Liver (tissue), 9 donors: ENCODE results near the gene RBM20. TPM values are rescaled to one million over a fixed set of nuclear protein-coding genes. Genes with fewer than 3 reads are reported as not detected.

Experiments used
- DNase-seq: peaks from one replicate; pipeline ENCODE4 v3.0.0-alpha.2; 2017; ENCODE audit warnings: low spot score
- H3K27ac ChIP-seq, 2 donors: one replicate each; pipeline ENCODE4 v1.7.0; 2013; ENCODE audit warnings: inconsistent platforms in 2 of 2, low read length in 2 of 2, control low read depth in 1 of 2, low read depth in 1 of 2, mild to moderate bottlenecking in 1 of 2
- H3K27me3 ChIP-seq, 4 donors: one replicate each; pipeline versions ENCODE4 v1.6.1 to v1.7.0; 2013; ENCODE audit warnings: low read length in 3 of 4, inconsistent platforms in 1 of 4, mild to moderate bottlenecking in 1 of 4, moderate library complexity in 1 of 4; ENCODE audit not compliant: control insufficient read depth in 4 of 4, insufficient read depth in 4 of 4
- H3K36me3 ChIP-seq, 4 donors: one replicate each; pipeline versions ENCODE4 v1.6.1 to v1.7.0; 2013; ENCODE audit warnings: low read length in 3 of 4, mild to moderate bottlenecking in 3 of 4, low read depth in 1 of 4, moderate library complexity in 1 of 4; ENCODE audit not compliant: control insufficient read depth in 4 of 4, insufficient read depth in 3 of 4
- H3K4me1 ChIP-seq, 4 donors: one replicate each; pipeline versions ENCODE4 v1.6.1 to v1.7.0; 2013; ENCODE audit warnings: low read length in 3 of 4, mild to moderate bottlenecking in 3 of 4, moderate library complexity in 1 of 4; ENCODE audit not compliant: control insufficient read depth in 4 of 4, insufficient read depth in 4 of 4
- H3K4me3 ChIP-seq, 3 donors: one replicate each; pipeline versions ENCODE4 v1.6.1 to v1.7.0; 2013; ENCODE audit warnings: low read length in 3 of 3, control low read depth in 1 of 3, low read depth in 1 of 3, mild to moderate bottlenecking in 1 of 3
- H3K9ac ChIP-seq, 2 donors: one replicate each; pipeline ENCODE4 v1.7.0; 2013; ENCODE audit warnings: low read length in 2 of 2, mild to moderate bottlenecking in 2 of 2, moderate library complexity in 2 of 2, control low read depth in 1 of 2, low read depth in 1 of 2
- H3K9me3 ChIP-seq, 4 donors: one replicate each; pipeline versions ENCODE4 v1.6.1 to v1.7.0; 2013; ENCODE audit warnings: low read length in 3 of 4; ENCODE audit not compliant: control insufficient read depth in 4 of 4
- EGR1 ChIP-seq, 2 donors: IDR thresholded peaks; 2 replicates each; pipeline ENCODE4 v1.6.1; 2016 to 2018; ENCODE audit warnings: antibody characterized with exemption in 2 of 2, low read depth in 2 of 2
- FOXA1 ChIP-seq: IDR thresholded peaks from 2 replicates; pipeline ENCODE4 v1.6.1; 2016; ENCODE audit warnings: antibody characterized with exemption
- FOXA2 ChIP-seq: IDR thresholded peaks from 2 replicates; pipeline ENCODE4 v1.6.1; 2016; ENCODE audit warnings: antibody characterized with exemption
- GABPA ChIP-seq, 2 donors: IDR thresholded peaks in 1 of 2; conservative IDR thresholded peaks in 1 of 2; 2 replicates each; pipeline ENCODE4 v1.6.1; 2016; ENCODE audit warnings: antibody characterized with exemption in 2 of 2, mild to moderate bottlenecking in 1 of 2, moderate library complexity in 1 of 2
- HNF4A ChIP-seq, 2 donors: conservative IDR thresholded peaks; 2 replicates each; pipeline ENCODE4 v1.6.1; 2016; ENCODE audit warnings: antibody characterized with exemption in 2 of 2, mild to moderate bottlenecking in 2 of 2
- HNF4G ChIP-seq: IDR thresholded peaks from 2 replicates; pipeline ENCODE4 v1.6.1; 2016; ENCODE audit warnings: antibody characterized with exemption
- JUND ChIP-seq, 2 donors: IDR thresholded peaks; 2 replicates each; pipeline ENCODE4 v1.6.1; 2016; ENCODE audit warnings: antibody characterized with exemption in 2 of 2
- NR2F2 ChIP-seq: IDR thresholded peaks from 2 replicates; pipeline ENCODE4 v1.6.1; 2016; ENCODE audit warnings: antibody characterized with exemption
- RAD21 ChIP-seq, 2 donors: IDR thresholded peaks; 2 replicates each; pipeline ENCODE4 v1.6.1; 2016; ENCODE audit warnings: antibody characterized with exemption in 2 of 2, mild to moderate bottlenecking in 2 of 2
- RXRA ChIP-seq, 2 donors: IDR thresholded peaks; 2 replicates each; pipeline ENCODE4 v1.6.1; 2017 to 2018; ENCODE audit warnings: antibody characterized with exemption in 2 of 2, mild to moderate bottlenecking in 1 of 2
- SP1 ChIP-seq: IDR thresholded peaks from 2 replicates; pipeline ENCODE4 v1.6.1; 2018; ENCODE audit warnings: antibody characterized with exemption, mild to moderate bottlenecking
- TAF1 ChIP-seq: conservative IDR thresholded peaks from 2 replicates; pipeline ENCODE4 v1.6.1; 2016; ENCODE audit warnings: antibody characterized with exemption, mild to moderate bottlenecking
- YY1 ChIP-seq: IDR thresholded peaks from 2 replicates; pipeline ENCODE4 v1.6.1; 2016; ENCODE audit warnings: antibody characterized with exemption, mild to moderate bottlenecking
- whole genome bisulfite sequencing: extraction: QIAGEN DNeasy Blood & Tissue Kit; methylation state at CpG from one replicate; pipeline ENCODE4 v1.1.7; 2013; 5-methylcytosine and 5-hydroxymethylcytosine counted together
- polyA plus RNA-seq, 2 donors: library from polyadenylated mRNA; stranded (reverse) in 1 of 2; unstranded in 1 of 2; fragments of 200-250 nt in 1 of 2; fragments of >200 nt in 1 of 2; fragmentation: Nextera tagmentation in 1 of 2; extraction: Ambion mirVana in 1 of 2; gene quantifications; one replicate each; pipeline versions ENCODE4 v1.2.1 to v1.2.3, GENCODE V29; 2013 to 2015
- total RNA-seq, 2 donors: library from RNA; depleted of rRNA; stranded (reverse); fragments of >200 nt; gene quantifications; one replicate each; pipeline ENCODE4 v1.2.3, GENCODE V29; 2014
- TF ChIP-seq, protein P1 (sequence below): IDR thresholded peaks from 2 replicates; pipeline ENCODE4 v1.6.1; 2016; ENCODE audit warnings: antibody characterized with exemption, mild to moderate bottlenecking
- TF ChIP-seq, protein P2 (sequence below): IDR thresholded peaks from 2 replicates; pipeline ENCODE4 v1.6.1; 2016; ENCODE audit warnings: antibody characterized with exemption
- TF ChIP-seq, protein P3 (sequence below): fragments of 150-350 bp; IDR thresholded peaks from 2 replicates; pipeline ENCODE4 v1.5.1; 2017; ENCODE audit warnings: improper control_type of control experiment, low read depth, low read length; ENCODE audit not compliant: missing input control
- TF ChIP-seq, protein P4 (sequence below): IDR thresholded peaks from 2 replicates; pipeline ENCODE4 v1.6.1; 2016; ENCODE audit warnings: antibody characterized with exemption
- TF ChIP-seq, protein P5 (sequence below): IDR thresholded peaks from 2 replicates; pipeline ENCODE4 v1.6.1; 2016; ENCODE audit warnings: antibody characterized with exemption
- donor health status: healthy.
- donor health status: healthy.
- donor health status: healthy.
- donor health status: healthy.
- donor health status: healthy.

RBM20 gene
- total and polyA plus RNA-seq, 4 donors: 0.03 to 0.08 (median 0.05) TPM; not detected in 1

DNA sequence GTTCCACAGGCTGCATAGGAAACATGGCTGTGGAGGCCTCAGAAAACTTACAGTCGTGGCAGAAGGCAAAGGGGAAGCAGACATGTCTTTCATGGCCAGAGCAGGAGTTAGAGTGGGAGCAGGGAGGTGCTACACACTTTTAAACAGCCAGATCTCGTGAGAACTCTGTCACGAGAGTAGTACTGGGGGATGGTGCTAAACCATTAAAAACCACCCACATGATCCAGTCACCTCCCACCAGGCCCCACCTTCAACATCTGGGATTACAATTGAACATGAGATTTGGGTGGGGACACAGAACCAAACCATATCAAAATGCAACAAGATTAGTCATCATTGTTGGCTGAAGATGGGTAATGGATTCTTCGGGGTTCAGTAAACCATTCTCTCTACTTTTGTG, 162.2 kb downstream of the RBM20 start (continued):
- TF ChIP-seq, protein P1, sequence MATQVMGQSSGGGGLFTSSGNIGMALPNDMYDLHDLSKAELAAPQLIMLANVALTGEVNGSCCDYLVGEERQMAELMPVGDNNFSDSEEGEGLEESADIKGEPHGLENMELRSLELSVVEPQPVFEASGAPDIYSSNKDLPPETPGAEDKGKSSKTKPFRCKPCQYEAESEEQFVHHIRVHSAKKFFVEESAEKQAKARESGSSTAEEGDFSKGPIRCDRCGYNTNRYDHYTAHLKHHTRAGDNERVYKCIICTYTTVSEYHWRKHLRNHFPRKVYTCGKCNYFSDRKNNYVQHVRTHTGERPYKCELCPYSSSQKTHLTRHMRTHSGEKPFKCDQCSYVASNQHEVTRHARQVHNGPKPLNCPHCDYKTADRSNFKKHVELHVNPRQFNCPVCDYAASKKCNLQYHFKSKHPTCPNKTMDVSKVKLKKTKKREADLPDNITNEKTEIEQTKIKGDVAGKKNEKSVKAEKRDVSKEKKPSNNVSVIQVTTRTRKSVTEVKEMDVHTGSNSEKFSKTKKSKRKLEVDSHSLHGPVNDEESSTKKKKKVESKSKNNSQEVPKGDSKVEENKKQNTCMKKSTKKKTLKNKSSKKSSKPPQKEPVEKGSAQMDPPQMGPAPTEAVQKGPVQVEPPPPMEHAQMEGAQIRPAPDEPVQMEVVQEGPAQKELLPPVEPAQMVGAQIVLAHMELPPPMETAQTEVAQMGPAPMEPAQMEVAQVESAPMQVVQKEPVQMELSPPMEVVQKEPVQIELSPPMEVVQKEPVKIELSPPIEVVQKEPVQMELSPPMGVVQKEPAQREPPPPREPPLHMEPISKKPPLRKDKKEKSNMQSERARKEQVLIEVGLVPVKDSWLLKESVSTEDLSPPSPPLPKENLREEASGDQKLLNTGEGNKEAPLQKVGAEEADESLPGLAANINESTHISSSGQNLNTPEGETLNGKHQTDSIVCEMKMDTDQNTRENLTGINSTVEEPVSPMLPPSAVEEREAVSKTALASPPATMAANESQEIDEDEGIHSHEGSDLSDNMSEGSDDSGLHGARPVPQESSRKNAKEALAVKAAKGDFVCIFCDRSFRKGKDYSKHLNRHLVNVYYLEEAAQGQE: no peak
- TF ChIP-seq JUND (IDR thresholded peaks at IDR 0.05) (no peak), YY1 (no peak), EGR1 (IDR thresholded peaks at IDR 0.05; ENCODE audit: low read depth in 2 of 2) (no peak), NR2F2 (no peak), SP1 (no peak), RXRA (IDR thresholded peaks at IDR 0.05) (no peak), RAD21 (IDR thresholded peaks at IDR 0.05) (no peak), HNF4A (conservative IDR thresholded peaks at IDR 0.05) (no peak)

DNA sequence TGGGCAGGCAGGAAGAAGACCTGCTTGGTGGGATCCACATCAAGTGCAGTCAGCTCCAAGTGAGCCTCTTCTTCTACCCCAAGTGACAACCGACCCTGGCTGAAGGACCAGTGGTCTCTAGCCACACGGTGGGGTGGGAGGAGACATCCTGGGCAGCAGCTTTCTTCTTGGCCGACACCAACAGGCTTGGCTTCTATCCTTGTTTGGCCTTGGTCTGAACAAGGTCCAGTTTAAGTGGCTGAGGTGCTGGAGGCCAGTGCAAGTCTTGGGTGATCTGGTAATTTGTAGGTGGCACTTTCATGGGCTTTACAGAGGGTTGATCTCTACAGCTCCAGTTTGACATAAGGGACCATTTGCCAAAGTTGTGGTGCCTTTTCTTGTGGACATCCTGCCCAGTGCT, 164.0 kb downstream of the RBM20 start:
- Histone ChIP-seq H3K36me3 (no peaks in the 10 kb centered on the region), H3K4me3 (no peak overlapping the region), H3K9ac (no peak overlapping the region), H3K9me3 (no peaks in the 10 kb centered on the region), H3K27ac (no peak overlapping the region), H3K27me3 (no peaks in the 10 kb centered on the region), H3K4me1 (peaks cover 1 to 9% (median 4%) of the 10 kb centered on the region in 4 donors)
- no peak for DNase-seq
- TF ChIP-seq, protein P2, sequence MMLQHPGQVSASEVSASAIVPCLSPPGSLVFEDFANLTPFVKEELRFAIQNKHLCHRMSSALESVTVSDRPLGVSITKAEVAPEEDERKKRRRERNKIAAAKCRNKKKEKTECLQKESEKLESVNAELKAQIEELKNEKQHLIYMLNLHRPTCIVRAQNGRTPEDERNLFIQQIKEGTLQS: no peak
- no peak for TF ChIP-seq NR2F2
- TF ChIP-seq EGR1 (IDR thresholded peaks at IDR 0.05; ENCODE audit: low read depth in 2 of 2): no peak
- WGBS: 70% methylated on average over 3 of the region's 3 CpGs

DNA sequence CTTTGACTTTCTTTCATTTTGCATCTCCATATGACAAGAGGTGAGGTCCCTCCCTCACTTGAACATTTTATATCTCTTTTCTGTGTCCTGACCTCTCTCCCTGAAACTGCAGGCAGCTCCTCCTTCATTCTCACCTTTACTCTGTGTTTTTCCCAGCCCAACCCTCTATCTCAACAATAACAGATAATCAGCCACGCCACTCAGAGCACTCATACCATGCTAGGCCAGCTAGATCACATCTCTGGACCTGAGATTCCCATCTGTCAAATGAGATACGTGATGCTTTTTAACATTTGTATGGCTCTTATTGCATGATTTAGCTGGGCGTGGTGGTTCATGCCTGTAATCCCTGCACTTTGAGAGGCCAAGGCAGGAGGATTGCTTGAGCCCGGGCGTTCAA, 164.5 kb downstream of the RBM20 start:
- no peak overlapping the region for H3K9ac ChIP-seq
- H3K27ac ChIP-seq: no peak overlapping the region
- WGBS: 72% methylated on average over 5 of the region's 5 CpGs
- H3K27me3 ChIP-seq: no peaks in the 10 kb centered on the region
- peaks cover 0 to 5% (median 3%) of the 10 kb centered on the region in 4 donors for H3K4me1 ChIP-seq
- no peak overlapping the region for H3K4me3 ChIP-seq
- no peaks in the 10 kb centered on the region for H3K36me3 ChIP-seq
- TF ChIP-seq NR2F2 (no peak), SP1 (no peak), YY1 (no peak), RAD21 (IDR thresholded peaks at IDR 0.05) (no peak), HNF4G (no peak), EGR1 (IDR thresholded peaks at IDR 0.05; ENCODE audit: low read depth in 2 of 2) (no peak), FOXA2 (no peak), RXRA (IDR thresholded peaks at IDR 0.05) (no peak), TAF1 (no peak), FOXA1 (no peak), GABPA (IDR thresholded peaks at IDR 0.05 in 1 of 2, conservative IDR thresholded peaks at IDR 0.05 in 1 of 2) (no peak), JUND (IDR thresholded peaks at IDR 0.05) (no peak), HNF4A (conservative IDR thresholded peaks at IDR 0.05) (no peak)
- TF ChIP-seq, protein P1: no peak
- TF ChIP-seq, protein P2: no peak
- TF ChIP-seq, protein P3, sequence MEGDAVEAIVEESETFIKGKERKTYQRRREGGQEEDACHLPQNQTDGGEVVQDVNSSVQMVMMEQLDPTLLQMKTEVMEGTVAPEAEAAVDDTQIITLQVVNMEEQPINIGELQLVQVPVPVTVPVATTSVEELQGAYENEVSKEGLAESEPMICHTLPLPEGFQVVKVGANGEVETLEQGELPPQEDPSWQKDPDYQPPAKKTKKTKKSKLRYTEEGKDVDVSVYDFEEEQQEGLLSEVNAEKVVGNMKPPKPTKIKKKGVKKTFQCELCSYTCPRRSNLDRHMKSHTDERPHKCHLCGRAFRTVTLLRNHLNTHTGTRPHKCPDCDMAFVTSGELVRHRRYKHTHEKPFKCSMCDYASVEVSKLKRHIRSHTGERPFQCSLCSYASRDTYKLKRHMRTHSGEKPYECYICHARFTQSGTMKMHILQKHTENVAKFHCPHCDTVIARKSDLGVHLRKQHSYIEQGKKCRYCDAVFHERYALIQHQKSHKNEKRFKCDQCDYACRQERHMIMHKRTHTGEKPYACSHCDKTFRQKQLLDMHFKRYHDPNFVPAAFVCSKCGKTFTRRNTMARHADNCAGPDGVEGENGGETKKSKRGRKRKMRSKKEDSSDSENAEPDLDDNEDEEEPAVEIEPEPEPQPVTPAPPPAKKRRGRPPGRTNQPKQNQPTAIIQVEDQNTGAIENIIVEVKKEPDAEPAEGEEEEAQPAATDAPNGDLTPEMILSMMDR: no peak
- TF ChIP-seq, protein P4, sequence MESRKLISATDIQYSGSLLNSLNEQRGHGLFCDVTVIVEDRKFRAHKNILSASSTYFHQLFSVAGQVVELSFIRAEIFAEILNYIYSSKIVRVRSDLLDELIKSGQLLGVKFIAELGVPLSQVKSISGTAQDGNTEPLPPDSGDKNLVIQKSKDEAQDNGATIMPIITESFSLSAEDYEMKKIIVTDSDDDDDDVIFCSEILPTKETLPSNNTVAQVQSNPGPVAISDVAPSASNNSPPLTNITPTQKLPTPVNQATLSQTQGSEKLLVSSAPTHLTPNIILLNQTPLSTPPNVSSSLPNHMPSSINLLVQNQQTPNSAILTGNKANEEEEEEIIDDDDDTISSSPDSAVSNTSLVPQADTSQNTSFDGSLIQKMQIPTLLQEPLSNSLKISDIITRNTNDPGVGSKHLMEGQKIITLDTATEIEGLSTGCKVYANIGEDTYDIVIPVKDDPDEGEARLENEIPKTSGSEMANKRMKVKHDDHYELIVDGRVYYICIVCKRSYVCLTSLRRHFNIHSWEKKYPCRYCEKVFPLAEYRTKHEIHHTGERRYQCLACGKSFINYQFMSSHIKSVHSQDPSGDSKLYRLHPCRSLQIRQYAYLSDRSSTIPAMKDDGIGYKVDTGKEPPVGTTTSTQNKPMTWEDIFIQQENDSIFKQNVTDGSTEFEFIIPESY: no peak
- TF ChIP-seq, protein P5, sequence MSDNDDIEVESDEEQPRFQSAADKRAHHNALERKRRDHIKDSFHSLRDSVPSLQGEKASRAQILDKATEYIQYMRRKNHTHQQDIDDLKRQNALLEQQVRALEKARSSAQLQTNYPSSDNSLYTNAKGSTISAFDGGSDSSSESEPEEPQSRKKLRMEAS: no peak
- H3K9me3 ChIP-seq: no peaks in the 10 kb centered on the region
- no peak for DNase-seq
